Endometrium (tissue), 2 donors: ENCODE data around the gene DNHD1.

Experiments used
- FAIRE-seq: peaks from 2 replicates; lab custom pipeline; 2012; peaks lifted over from hg19 to GRCh38; lab: Jason Lieb, UNC
- donor health status: control.
- donor health status: control.

DNHD1 gene

DNA sequence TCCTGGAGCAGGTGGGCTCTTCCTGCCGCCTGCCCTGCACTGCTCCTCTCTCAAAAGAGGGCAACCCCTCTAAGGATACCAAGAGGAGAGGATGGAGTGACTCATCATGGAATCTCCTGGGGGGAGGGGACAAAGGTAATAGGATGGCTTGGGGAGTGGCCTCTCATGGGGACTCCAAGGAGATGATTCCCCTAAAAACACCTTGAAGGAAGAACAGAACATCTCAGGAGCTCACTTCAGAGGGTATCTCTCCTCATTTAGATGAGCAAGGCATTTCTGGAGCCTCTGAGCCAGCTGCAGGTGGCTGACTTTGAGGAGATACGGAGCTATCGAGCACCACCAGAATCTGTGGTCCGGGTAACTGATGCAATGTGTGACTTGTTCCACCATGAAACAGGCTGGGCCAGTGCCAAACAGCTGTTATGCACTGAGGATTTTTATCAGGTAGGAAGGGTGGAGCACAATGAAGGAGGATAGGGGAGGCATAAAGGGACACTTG lies 66.1 kb downstream of the DNHD1 start:
- no peak for FAIRE-seq

DNA sequence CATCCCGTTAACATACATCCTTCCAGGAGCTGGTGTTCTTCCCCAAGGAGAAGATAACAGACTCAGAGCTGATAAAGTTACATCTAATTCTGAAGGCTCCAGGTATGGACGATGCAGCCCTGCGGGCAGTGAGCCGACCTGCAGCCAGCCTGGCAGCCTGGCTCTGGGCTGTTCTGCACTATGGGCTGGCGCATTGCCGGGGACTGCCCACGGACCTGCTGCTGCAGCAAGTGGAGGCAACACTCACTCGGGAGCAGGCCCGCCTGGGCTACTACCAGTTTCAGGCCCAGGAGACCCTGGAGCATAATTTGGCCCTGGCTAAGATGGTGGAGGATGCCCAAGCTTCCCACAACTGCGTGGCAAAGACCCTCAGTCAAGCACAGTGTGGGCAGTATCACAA lies 66.6 kb downstream of the DNHD1 start:
- FAIRE-seq = no peak

DNA sequence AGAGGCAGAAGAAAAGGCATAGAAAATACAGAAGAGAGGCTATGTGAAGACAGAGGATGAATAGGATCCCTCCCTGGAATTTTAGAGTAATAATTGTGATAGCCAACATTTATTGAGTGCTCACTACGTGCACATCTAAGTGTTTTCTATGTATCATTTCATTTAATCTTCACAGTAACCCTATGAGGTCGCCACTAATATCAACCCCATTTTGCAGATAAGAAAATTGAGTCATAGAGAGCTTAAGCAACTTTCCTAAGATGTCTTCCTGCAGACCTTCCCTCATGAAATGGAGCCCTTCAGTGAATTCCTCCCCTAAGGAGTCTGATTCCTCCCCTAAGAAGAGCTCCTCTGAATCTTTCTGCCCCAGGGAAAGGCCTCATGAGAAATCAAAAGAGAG lies 68.2 kb downstream of the DNHD1 start:
- FAIRE-seq = no peak

DNA sequence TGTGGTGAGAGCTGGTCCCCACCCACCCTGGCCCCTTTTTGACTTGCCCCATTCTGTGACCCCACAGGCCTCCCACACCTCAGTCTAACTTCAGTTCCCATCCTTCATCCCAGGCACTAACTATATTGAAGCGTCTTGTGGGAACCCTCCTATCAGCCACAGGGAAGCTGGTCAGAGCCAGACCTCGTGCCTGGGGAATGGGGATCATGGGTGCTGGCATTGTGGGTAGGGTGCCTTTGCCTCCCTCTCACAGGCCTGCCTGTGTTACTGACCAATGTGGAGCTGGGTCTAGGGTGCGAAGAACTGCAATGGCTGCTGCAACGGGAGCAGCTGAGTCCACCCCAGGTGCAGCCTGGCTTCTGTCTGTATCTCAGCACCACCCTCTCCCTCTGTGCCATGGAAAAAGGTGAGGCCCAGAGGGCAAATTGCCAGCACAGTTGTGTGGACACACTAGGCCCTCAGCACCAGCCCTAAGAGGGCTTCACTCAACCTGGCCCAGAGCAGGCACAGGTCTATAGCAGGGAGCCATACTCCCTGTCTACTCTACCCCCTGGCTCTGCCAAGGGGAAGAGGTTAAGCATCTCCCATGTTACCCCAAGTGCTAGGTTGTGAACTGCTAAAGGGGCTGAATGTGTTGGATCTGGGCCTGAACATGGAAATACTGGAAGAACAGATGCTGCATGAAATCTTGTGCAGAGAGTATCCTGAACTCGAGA lies 69.1 kb downstream of the DNHD1 start:
- FAIRE-seq = no peak

DNA sequence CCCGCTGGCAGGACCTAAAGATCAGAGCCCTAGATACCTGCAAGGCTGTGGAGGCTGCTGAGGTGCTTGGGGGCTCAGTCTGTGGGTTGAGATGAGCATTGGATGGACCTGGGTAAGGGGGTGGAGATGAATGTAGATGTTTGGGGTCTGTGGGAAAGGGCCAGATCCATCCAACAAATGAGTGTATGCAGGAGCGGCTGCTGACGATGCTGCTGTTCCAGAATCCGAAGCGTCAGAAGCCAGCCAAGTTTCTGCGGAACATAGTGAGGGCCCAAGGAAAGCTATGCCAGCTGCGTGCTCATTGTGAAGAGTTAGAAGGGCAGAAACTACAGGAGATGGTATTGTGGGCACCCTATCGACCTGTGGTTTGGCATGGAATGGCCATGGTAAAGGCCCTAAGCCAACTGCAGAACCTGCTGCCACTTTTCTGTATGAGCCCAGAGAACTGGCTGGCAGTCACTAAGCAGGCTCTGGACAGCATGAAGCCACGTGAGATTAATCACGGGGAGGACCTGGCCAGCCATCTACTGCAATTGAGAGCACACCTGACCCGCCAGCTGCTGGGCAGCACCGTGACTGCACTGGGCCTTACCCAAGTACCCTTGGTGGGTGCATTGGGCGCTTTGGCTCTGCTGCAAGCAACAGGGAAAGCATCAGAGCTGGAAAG lies 69.8 kb downstream of the DNHD1 start:
- no peak for FAIRE-seq

DNA sequence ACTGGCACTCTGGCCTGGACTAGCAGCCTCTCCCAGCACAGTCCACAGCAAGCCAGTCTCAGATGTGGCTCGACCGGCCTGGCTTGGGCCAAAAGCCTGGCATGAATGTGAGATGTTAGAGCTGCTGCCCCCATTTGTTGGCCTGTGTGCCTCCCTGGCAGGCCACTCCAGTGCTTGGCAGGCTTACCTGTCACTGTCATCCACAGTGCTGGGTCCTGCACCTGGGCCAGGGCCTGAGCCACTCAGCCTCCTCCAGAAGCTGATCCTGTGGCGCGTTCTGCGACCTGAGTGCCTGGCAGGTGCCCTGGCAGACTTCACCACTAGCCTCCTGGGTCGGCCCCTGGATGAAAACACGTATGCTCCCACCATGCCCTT lies 70.3 kb downstream of the DNHD1 start:
- no peak for FAIRE-seq

DNA sequence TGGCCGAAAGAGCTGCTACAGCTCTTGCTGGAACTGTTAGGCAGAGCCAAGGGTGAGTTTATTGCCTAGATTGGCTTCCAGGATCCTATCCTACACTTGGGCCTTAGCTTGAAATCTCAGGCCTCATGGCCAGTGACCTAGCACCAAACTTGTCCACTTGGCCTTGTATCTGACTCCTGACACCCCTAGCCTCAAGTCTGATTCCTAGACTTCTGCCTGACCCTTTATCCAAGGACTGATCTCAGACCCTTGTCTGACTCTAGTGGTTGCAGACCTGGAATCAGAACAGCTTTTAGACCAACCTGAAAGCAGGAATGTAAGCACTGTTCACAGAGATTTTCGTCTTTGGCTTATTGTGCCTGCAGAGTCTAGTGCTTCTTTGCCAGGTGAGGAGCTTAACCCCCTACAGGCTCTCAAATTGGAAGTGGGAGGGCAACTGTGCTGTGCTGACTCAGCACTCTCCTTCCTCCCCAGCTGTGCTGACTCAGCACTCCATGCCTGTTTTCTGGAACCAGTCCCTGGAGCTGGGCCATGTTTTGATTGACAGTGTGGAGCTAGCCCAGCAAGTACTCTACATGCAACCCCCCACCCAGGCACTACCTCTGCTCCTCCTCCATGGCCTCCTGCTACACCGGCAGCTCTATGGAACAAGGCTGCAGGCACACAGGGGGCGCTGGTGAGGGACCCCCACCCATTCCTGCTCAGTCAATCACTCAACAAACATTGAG lies 71.3 kb downstream of the DNHD1 start:
- no peak for FAIRE-seq

DNA sequence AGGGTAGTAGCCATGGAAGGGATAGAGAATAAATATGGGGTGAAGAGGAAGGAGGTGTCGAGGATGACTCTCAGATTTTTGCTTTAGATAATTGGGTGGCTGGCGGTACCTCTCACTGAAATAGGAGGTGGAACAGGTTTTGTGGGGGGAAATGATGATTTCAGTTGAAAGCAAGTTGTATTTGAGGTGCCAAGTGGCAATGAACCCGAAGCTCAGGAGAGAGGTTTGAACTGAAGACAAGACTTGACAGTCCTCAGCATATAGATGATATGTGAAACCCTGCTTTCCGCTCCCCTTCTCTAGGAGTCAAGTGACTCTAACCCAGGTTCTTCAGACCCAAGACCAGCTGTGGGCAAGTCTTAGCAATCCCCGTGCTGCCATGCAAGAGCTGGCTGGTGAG lies 72.6 kb downstream of the DNHD1 start:
- FAIRE-seq = no peak

DNA sequence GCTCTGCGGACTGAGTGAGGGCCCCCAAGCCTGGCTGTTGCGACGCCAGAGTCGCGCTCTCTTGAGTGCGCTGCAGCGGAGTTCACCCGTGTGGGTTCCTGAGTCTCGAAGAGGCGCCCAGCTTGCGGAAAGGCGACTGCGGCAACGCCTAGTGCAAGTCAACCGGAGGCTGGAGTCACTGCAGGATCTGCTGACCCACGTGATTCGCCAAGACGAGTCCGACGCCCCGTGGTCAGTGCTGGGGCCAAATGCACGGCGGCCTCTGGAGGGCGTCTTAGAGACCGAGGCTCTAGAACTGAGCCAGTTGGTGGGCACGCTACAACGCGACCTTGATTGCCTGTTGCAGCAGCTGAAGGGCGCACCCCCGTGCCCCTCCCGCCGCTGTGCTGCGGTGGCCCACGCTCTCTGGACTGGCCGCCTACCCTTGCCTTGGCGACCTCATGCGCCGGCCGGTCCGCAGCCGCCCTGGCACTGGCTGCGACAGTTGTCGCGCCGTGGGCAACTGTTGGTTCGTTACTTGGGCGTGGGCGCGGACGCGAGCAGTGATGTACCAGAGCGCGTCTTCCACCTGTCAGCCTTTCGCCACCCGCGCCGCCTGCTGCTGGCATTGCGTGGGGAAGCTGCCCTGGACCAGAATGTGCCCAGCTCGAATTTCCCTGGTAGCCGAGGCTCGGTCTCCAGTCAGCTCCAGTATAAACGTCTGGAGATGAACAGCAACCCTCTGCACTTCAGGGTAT lies 73.8 kb downstream of the DNHD1 start:
- FAIRE-seq = no peak

DNA sequence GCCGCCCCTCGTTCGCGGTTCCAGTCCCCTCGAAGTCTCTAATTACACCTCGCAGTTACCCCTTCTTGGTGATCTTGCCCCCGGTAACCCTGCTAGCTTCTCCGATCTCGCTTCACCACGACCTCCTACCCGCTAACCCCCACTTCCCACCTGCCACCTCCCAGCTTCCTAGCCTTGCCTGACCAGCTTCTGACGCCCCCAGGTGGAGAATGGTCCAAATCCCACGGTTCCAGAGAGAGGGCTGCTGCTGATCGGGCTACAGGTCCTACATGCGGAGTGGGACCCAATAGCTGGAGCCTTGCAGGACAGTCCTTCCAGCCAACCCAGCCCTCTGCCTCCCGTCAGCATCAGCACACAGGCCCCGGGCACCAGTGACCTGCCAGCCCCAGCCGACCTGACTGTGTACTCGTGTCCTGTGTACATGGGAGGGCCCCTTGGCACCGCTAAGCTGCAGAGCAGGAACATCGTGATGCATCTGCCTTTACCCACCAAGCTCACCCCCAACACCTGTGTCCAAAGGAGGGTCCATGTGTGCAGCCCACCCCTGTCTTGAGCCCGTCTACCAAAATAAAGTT lies 74.4 kb downstream of the DNHD1 start:
- no peak for FAIRE-seq

DNA sequence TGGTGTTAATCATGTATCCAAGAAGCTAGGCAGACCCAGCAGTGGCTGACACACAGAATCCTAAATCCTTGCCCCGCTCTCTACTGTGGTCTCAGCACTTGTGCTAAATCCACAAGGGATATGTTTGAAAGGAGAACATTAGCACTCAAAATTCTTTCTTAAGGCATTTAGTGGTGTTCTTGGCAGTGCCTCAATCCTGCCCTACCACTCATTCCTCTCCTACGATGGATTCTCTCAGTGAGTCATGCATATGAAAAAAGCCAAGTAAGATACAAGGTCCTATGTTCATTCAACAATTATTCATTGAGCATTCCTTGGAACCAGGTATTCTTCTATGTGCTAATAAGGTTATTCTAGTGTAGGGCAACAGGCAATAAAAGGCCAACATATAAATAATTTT lies 75.1 kb downstream of the DNHD1 start:
- no peak for FAIRE-seq

DNA sequence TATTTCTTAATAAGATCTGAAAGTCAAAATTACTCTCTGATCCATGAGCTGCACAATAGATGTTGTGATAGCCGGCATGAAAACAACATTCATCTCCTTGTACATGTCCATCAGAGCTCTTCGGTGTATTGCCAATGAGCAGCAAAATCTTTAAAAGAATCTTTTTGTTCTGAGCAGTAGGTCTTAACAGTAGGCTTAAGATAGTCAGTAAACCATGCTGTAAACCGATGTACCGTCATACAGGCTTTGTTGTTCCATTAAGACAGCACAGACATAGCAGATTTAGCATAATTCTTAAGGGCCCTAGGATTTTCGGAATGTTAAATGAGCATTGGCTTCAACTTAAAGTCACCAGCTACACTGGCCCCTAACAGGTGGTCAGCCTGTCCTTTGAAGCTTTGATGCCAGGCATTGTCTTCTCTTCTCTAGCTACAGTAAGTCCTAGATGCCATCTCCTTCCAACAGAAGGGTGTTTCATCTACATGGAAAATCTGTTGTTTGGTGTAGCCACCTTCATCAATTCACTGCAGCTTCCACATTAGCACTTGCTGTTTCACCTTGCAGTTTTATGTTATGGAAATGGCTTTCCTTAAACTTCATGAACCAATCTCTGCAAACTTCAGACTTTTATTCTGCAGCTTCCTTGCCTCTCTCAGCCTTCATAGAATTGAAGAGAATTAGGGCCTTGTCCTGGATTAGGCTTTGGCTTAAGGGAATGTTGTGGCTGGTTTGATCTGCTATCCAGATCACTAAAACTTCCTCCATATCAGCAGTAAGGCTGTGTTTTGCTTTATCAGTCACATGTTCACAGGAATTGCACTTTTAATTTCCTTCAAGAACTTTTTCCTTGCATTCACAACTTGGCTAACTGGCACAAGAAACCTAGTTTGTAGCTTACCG lies 78.0 kb downstream of the DNHD1 start:
- FAIRE-seq = no peak

DNA sequence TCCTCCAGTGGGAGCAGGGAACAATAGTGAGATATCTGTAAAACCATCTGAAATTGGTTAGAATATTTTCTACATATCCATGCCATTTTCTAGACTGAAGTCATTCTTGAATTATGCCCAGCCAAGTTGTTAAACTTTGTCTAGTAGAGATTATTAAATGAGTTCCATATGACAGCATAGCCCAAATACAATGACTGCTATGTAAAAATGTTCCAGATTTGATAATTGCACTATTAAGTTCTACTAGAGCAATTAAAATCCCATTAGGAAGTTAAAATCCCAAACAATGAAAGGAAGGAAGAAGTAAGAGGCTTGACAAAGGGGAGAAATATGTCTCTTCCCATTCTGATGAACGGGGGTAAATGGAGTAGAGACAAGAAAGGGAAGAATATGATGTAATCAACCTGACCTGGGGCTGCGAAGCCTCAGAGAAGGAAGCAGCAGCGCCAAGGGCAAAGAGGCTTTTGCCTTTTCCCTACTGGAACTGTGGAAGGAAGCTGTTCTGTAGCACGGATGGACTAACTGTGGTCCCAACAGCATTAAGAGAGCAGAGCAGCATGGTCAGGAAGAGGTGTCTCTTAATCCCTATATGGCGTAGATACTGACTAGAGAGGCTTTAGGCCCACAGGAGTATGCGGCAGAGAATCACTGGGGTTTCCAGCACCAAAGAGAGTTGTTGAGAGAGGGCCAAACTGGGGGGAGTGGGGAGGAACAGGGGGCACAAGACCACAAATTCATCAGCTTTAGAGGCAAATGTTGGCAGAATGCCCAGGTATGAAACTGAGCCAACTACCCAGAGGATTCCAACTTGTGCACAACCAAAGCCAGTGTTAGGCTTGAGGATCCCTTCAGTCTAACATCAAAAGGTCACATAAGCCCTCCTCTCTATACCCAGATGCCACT lies 79.6 kb downstream of the DNHD1 start:
- FAIRE-seq = no peak

DNA sequence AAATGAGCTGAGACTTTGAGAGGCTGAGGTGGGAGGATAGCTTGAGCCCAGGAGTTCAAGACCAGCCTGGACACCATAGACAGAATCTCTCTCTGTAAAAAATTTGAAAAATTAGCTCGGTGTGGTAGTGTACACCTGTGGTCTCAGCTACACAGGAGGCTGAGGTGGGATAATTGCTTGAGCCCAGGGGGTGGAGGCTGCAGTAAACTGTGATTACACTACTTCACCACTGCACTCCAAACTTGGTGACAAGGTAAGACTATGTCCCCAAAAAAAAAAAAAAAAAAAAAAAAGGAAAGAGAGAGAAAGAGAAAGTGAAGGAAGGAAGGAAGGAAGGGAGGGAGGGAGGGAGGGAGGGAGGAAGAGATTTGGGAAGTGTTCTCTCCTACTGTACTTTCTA lies 81.1 kb downstream of the DNHD1 start:
- FAIRE-seq = no peak

DNA sequence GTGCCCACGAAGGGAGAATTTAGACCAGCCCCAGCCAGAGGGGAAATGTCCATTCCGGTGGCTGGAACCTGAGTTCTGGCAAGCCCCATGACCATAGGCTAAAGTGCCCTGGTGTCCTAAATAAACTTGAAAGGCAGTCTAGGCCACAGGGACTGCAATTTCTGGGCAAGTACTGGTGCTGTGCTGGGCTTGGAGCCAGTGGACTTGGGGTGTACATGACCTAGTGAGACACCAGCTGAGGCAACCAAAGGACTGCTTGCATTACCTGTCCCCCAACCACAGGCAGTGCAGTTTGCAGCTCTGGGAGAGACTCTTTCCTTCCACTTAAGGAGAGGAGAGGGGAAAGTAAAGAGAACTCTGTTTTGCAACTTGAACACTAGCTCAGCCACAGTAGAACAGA lies 82.6 kb downstream of the DNHD1 start:
- FAIRE-seq = no peak

DNA sequence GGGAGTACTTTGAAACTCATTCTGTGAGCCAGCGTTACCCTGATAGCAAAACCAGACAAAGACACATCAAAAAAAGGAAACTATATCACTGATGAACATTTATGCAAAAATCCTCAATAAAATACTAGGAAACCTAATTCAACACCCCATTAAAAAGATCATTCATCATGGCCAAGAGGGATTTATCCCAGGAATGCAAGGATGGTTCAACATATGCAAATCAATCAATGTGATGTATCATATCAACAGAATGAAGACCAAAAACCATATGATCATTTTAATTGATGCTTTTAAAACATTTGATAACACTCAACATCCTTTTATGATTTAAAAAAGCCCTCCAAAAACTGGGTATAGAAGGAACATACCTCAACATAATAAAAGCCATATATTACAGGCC lies 86.5 kb downstream of the DNHD1 start:
- FAIRE-seq = no peak

DNA sequence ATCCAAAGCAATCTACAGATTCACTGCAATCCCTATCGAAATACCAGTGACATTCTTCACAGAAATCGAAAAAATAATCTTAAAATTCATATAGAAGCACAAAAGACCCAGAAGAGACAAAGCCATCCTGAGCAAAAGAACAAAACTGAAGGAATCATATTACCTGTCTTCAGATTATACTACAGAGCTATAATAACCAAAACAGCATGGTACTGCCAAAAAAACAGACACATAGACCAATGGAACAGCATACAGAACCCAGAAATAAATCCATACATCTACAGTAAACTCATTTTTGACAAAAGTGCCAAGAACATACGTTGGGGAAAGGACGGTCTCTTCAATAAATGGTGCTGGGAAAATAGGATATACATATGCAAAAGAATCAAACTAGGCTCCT lies 87.4 kb downstream of the DNHD1 start:
- FAIRE-seq = no peak

DNA sequence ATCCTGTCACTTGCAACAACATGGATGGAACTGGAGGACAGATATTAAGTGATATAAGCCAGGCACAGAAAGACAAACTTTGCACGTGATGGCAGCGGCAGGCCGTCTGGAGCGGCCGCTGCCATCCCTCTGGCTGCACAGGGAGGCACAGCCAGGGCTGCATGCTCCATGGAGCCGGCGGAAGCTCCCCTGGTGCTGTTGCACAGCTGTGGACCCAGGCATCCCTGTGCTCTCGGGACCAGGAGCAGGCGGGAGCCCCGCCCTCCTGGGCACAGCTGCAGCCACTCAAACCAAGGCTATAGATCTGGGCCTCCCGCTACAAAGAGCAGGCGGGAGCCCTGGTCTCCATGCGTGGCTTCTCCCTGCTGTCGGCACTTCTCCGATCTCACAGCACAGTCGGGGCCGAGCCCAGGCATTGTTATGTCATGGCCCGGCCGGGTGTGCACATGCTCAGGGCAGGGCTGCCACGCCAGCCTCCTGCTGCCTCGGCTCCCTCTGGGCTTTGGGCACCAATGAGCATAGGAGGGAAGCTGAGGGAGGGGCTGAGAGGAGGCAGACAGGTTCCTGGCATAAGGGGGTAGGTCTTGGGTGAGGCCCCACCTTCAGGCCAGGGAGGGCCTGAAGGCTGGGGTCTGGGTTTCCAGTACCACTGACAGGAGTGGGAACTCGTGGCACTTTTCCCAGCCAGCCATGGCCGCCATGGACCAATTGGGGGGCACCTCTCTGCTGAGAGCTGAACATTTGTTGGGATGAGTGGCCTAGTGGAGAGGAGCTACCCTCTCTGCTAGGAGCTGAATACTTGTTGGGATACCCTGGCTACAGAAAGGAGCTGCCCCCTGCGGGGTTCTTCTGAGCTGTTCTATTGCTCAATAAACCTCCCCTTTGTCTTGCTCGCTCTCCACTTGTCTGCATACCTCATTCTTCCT lies 89.6 kb downstream of the DNHD1 start:
- FAIRE-seq = no peak

DNA sequence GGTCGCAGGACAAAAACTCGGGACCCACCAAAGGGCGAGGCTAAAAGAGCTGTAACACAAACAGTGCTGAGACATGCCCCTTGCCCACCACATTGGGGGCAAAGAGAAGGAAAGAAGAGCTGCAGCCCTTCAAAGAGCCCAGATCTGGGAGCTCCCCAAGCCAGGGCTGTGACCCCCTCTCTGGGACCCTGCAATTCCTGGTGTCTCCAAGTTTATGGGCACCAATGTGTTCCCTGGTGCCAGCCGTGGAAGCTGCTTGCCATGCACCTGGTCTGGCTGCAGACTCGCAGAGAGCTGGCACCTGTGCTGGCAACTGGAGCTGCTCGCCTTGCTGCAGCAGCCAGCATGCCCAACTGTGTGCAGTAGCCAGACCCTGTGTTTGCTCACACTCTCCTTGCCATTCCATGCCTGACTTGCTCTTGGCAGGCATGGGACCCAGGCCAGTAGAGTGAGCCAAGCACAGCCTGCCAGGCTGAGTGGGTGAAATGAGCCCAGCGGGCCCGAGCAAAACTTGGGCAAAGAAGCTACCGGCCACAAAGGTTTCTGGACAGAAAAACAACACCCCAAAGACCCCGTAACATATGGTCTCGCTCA lies 90.4 kb downstream of the DNHD1 start:
- FAIRE-seq = no peak
